Liver (tissue), 9 donors: ENCODE measurements around the gene SEPTIN3. TPM values are rescaled to one million over a fixed set of nuclear protein-coding genes. Genes with fewer than 3 reads are reported as not detected.

Experiments used
- DNase-seq: peaks from one replicate; pipeline ENCODE4 v3.0.0-alpha.2; 2017; ENCODE audit warnings: low spot score
- H3K27ac ChIP-seq, 2 donors: one replicate each; pipeline ENCODE4 v1.7.0; 2013; ENCODE audit warnings: inconsistent platforms in 2 of 2, low read length in 2 of 2, control low read depth in 1 of 2, low read depth in 1 of 2, mild to moderate bottlenecking in 1 of 2
- H3K27me3 ChIP-seq, 4 donors: one replicate each; pipeline versions ENCODE4 v1.6.1 to v1.7.0; 2013; ENCODE audit warnings: low read length in 3 of 4, inconsistent platforms in 1 of 4, mild to moderate bottlenecking in 1 of 4, moderate library complexity in 1 of 4; ENCODE audit not compliant: control insufficient read depth in 4 of 4, insufficient read depth in 4 of 4
- H3K36me3 ChIP-seq, 4 donors: one replicate each; pipeline versions ENCODE4 v1.6.1 to v1.7.0; 2013; ENCODE audit warnings: low read length in 3 of 4, mild to moderate bottlenecking in 3 of 4, low read depth in 1 of 4, moderate library complexity in 1 of 4; ENCODE audit not compliant: control insufficient read depth in 4 of 4, insufficient read depth in 3 of 4
- H3K4me1 ChIP-seq, 4 donors: one replicate each; pipeline versions ENCODE4 v1.6.1 to v1.7.0; 2013; ENCODE audit warnings: low read length in 3 of 4, mild to moderate bottlenecking in 3 of 4, moderate library complexity in 1 of 4; ENCODE audit not compliant: control insufficient read depth in 4 of 4, insufficient read depth in 4 of 4
- H3K4me3 ChIP-seq, 3 donors: one replicate each; pipeline versions ENCODE4 v1.6.1 to v1.7.0; 2013; ENCODE audit warnings: low read length in 3 of 3, control low read depth in 1 of 3, low read depth in 1 of 3, mild to moderate bottlenecking in 1 of 3
- H3K9ac ChIP-seq, 2 donors: one replicate each; pipeline ENCODE4 v1.7.0; 2013; ENCODE audit warnings: low read length in 2 of 2, mild to moderate bottlenecking in 2 of 2, moderate library complexity in 2 of 2, control low read depth in 1 of 2, low read depth in 1 of 2
- H3K9me3 ChIP-seq, 4 donors: one replicate each; pipeline versions ENCODE4 v1.6.1 to v1.7.0; 2013; ENCODE audit warnings: low read length in 3 of 4; ENCODE audit not compliant: control insufficient read depth in 4 of 4
- ATF3 ChIP-seq: IDR thresholded peaks from 2 replicates; pipeline ENCODE4 v1.6.1; 2016; ENCODE audit warnings: antibody characterized with exemption
- CTCF ChIP-seq: fragments of 150-350 bp; IDR thresholded peaks from 2 replicates; pipeline ENCODE4 v1.5.1; 2017; ENCODE audit warnings: improper control_type of control experiment, low read depth, low read length; ENCODE audit not compliant: missing input control
- EGR1 ChIP-seq, 2 donors: IDR thresholded peaks; 2 replicates each; pipeline ENCODE4 v1.6.1; 2016 to 2018; ENCODE audit warnings: antibody characterized with exemption in 2 of 2, low read depth in 2 of 2
- FOXA1 ChIP-seq: IDR thresholded peaks from 2 replicates; pipeline ENCODE4 v1.6.1; 2016; ENCODE audit warnings: antibody characterized with exemption
- GABPA ChIP-seq, 2 donors: IDR thresholded peaks in 1 of 2; conservative IDR thresholded peaks in 1 of 2; 2 replicates each; pipeline ENCODE4 v1.6.1; 2016; ENCODE audit warnings: antibody characterized with exemption in 2 of 2, mild to moderate bottlenecking in 1 of 2, moderate library complexity in 1 of 2
- HNF4A ChIP-seq, 2 donors: conservative IDR thresholded peaks; 2 replicates each; pipeline ENCODE4 v1.6.1; 2016; ENCODE audit warnings: antibody characterized with exemption in 2 of 2, mild to moderate bottlenecking in 2 of 2
- HNF4G ChIP-seq: IDR thresholded peaks from 2 replicates; pipeline ENCODE4 v1.6.1; 2016; ENCODE audit warnings: antibody characterized with exemption
- JUND ChIP-seq, 2 donors: IDR thresholded peaks; 2 replicates each; pipeline ENCODE4 v1.6.1; 2016; ENCODE audit warnings: antibody characterized with exemption in 2 of 2
- MAX ChIP-seq: IDR thresholded peaks from 2 replicates; pipeline ENCODE4 v1.6.1; 2016; ENCODE audit warnings: antibody characterized with exemption
- RAD21 ChIP-seq, 2 donors: IDR thresholded peaks; 2 replicates each; pipeline ENCODE4 v1.6.1; 2016; ENCODE audit warnings: antibody characterized with exemption in 2 of 2, mild to moderate bottlenecking in 2 of 2
- REST ChIP-seq: IDR thresholded peaks from 2 replicates; pipeline ENCODE4 v1.6.1; 2016; ENCODE audit warnings: antibody characterized with exemption, mild to moderate bottlenecking
- RXRA ChIP-seq, 2 donors: IDR thresholded peaks; 2 replicates each; pipeline ENCODE4 v1.6.1; 2017 to 2018; ENCODE audit warnings: antibody characterized with exemption in 2 of 2, mild to moderate bottlenecking in 1 of 2
- SP1 ChIP-seq: IDR thresholded peaks from 2 replicates; pipeline ENCODE4 v1.6.1; 2018; ENCODE audit warnings: antibody characterized with exemption, mild to moderate bottlenecking
- TAF1 ChIP-seq: conservative IDR thresholded peaks from 2 replicates; pipeline ENCODE4 v1.6.1; 2016; ENCODE audit warnings: antibody characterized with exemption, mild to moderate bottlenecking
- YY1 ChIP-seq: IDR thresholded peaks from 2 replicates; pipeline ENCODE4 v1.6.1; 2016; ENCODE audit warnings: antibody characterized with exemption, mild to moderate bottlenecking
- ZBTB33 ChIP-seq: IDR thresholded peaks from 2 replicates; pipeline ENCODE4 v1.6.1; 2016; ENCODE audit warnings: antibody characterized with exemption
- WGBS: extraction: QIAGEN DNeasy Blood & Tissue Kit; methylation state at CpG from one replicate; pipeline ENCODE4 v1.1.7; 2013; 5-methylcytosine and 5-hydroxymethylcytosine counted together
- polyA plus RNA-seq, 2 donors: library from polyadenylated mRNA; stranded (reverse) in 1 of 2; unstranded in 1 of 2; fragments of 200-250 nt in 1 of 2; fragments of >200 nt in 1 of 2; fragmentation: Nextera tagmentation in 1 of 2; extraction: Ambion mirVana in 1 of 2; gene quantifications; one replicate each; pipeline versions ENCODE4 v1.2.1 to v1.2.3, GENCODE V29; 2013 to 2015
- total RNA-seq, 2 donors: library from RNA; depleted of rRNA; stranded (reverse); fragments of >200 nt; gene quantifications; one replicate each; pipeline ENCODE4 v1.2.3, GENCODE V29; 2014
- donor health status: healthy.
- donor health status: healthy.
- donor health status: healthy.
- donor health status: healthy.
- donor health status: healthy.

The SEPTIN3 gene
- total and polyA plus RNA-seq, 4 donors, result under 0.01 to 0.07 (median 0.04) TPM; not detected in 1

- H3K9ac ChIP-seq, result no peak overlapping the region
- no peaks in the 10 kb centered on the region for H3K9me3 ChIP-seq
- H3K27ac ChIP-seq, result no peak overlapping the region
- WGBS, result 85% methylated on average over 11 of the region's 11 CpGs
- DNase-seq, result no peak
- H3K4me1 ChIP-seq, result peaks cover 0 to 3% (median 1%) of the 10 kb centered on the region in 4 donors
- TF ChIP-seq GABPA (IDR thresholded peaks at IDR 0.05 in 1 of 2, conservative IDR thresholded peaks at IDR 0.05 in 1 of 2), result no peak
- no peak for TF ChIP-seq REST
- no peak for TF ChIP-seq RXRA (IDR thresholded peaks at IDR 0.05)
- no peak for TF ChIP-seq ZBTB33
- no peak for TF ChIP-seq MAX
- TF ChIP-seq EGR1 (IDR thresholded peaks at IDR 0.05; ENCODE audit: low read depth in 2 of 2), result no peak
- no peak for TF ChIP-seq RAD21 (IDR thresholded peaks at IDR 0.05)
- H3K27me3 ChIP-seq, result no peaks in the 10 kb centered on the region
- H3K4me3 ChIP-seq, result no peak overlapping the region
- no peaks in the 10 kb centered on the region for H3K36me3 ChIP-seq
These were observed 2.2 kb downstream of the SEPTIN3 start for GRCh38 chr22:41971431-41971830.

GRCh38 chr22:41974691-41975290, 5.5 kb downstream of the SEPTIN3 start:
- H3K36me3 ChIP-seq, result no peaks in the 10 kb centered on the region
- TF ChIP-seq JUND (IDR thresholded peaks at IDR 0.05) (no peak), EGR1 (IDR thresholded peaks at IDR 0.05; ENCODE audit: low read depth in 2 of 2) (no peak), REST (no peak), GABPA (IDR thresholded peaks at IDR 0.05 in 1 of 2, conservative IDR thresholded peaks at IDR 0.05 in 1 of 2) (no peak), CTCF (no peak), FOXA1 (no peak), ATF3 (no peak), TAF1 (no peak), HNF4A (conservative IDR thresholded peaks at IDR 0.05) (no peak), YY1 (no peak), RXRA (IDR thresholded peaks at IDR 0.05) (no peak), SP1 (no peak), RAD21 (IDR thresholded peaks at IDR 0.05) (no peak), HNF4G (no peak), MAX (no peak)
- peaks cover 5 to 6% (median 6%) of the 10 kb centered on the region in 4 donors for H3K4me1 ChIP-seq
- no peaks in the 10 kb centered on the region for H3K27me3 ChIP-seq
- H3K4me3 ChIP-seq, result no peak overlapping the region
- WGBS, result 59% methylated on average over 10 of the region's 10 CpGs
- H3K27ac ChIP-seq, result no peak overlapping the region
- H3K9ac ChIP-seq, result no peak overlapping the region
- no peaks in the 10 kb centered on the region for H3K9me3 ChIP-seq
- DNase-seq, result no peak
